HCT116 (cell line): ENCODE results near the gene INSRR.

Source experiments
- CTCF ChIP-seq, 3 experiments: fragments of 200-600 bp in 1 of 3; sonication (generic) in 1 of 3; IDR thresholded peaks in 2 of 3; conservative IDR thresholded peaks in 1 of 3; 2 replicates each; pipeline ENCODE4 v1.5.1; 2012 to 2017; ENCODE audit warnings: low read depth in 2 of 3, low read length in 2 of 3, antibody characterized with exemption in 1 of 3, borderline replicate concordance in 1 of 3, control low read depth in 1 of 3, mild to moderate bottlenecking in 1 of 3, mixed read lengths in 1 of 3, mixed run types in 1 of 3, moderate library complexity in 1 of 3; ENCODE audit not compliant: insufficient read depth in 1 of 3
- SIN3A ChIP-seq: IDR thresholded peaks from 2 replicates; pipeline ENCODE4 v1.6.1; 2012; ENCODE audit warnings: low read depth

- TF ChIP-seq CTCF (IDR thresholded peaks at IDR 0.05 in 2 of 3, conservative IDR thresholded peaks at IDR 0.05 in 1 of 3; ENCODE audit: borderline replicate concordance in 1 of 3, insufficient read depth in 1 of 3, low read depth in 2 of 3, low read length in 2 of 3) (no peak), SIN3A (no peak)
Measured at GRCh38 chr1:156876281-156876680, 17.4 kb upstream of the INSRR start.
